Measurements from ENCODE around the gene TGIF2.

TGIF2 gene

DNA sequence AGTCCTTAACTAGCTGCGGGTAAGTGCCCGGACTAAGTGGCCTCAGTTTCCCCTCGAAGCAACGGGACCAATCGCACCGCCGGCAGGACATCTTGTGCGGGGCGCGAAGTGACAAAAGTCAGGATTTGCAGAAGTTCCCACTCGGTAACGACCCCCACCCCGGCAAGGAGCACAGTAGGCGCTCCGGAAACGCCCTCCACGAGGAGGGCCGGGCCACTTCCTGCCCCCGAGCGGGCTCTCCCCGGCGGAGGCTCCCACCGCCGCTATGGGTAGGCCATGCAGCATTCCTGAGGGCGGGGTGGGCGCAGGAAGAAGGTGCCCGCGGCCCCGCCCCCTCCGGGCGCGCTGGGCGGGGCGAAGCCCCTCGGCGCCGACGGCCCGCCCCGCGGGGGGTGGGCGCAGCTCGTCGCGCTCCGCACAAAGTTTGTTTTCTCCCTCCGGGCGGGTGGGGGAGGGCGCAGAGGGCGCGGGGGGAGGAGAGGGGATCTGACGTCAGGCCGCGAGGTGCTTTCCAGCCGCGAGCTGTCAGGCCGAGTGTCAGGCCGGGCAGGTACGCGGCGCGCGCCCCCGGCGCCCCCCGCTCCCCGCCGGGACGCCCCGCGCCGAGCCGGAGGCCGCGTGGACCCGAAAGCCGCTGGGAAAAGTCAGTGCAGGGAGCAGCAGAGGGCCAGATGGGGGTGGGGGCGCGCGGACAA, at the start of gene TGIF2:
Gene TGIF2 (plus strand): TSS at position 495 of the 695 bp plus-strand sequence. CDS start 5,178 bp downstream, outside the sequence.
- no peak for DNase-seq (ENCODE audit: low spot score)

DNA sequence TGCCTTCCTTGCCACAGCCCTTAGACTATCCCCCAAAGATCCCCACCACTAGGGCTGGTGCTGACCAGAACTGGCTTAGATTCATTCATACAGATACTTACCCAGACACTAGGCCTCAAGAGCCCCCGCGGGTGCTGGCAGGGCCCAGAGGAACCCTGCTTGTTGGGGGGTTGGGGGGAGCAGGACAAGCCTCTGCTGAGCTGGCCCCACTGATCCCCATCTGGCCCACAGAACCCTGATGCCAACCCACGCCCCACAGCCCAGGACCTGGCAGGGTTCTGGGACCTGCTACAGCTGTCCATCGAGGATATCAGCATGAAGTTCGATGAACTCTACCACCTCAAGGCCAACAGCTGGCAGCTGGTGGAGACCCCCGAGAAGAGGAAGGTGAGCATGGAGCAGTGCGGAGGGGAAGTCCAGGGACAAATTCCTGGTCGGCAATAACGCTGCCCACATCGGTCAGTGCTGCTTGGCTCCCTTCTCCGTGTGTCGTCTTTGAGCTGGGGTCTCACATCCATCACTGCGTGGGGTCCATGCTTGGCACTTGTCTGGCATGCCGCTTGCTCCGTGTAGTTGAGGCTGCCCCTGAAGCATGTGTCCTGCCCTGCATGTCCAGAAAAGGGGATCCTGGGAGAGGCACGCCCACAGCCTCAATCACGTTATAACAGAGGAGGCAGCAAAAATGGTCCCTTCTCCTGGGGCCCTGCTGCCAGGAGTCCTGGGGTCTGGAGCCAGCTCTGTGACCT, 47.6 kb upstream of the TGIF2 start:
- DNase-seq (ENCODE audit: low spot score): no peak

DNA sequence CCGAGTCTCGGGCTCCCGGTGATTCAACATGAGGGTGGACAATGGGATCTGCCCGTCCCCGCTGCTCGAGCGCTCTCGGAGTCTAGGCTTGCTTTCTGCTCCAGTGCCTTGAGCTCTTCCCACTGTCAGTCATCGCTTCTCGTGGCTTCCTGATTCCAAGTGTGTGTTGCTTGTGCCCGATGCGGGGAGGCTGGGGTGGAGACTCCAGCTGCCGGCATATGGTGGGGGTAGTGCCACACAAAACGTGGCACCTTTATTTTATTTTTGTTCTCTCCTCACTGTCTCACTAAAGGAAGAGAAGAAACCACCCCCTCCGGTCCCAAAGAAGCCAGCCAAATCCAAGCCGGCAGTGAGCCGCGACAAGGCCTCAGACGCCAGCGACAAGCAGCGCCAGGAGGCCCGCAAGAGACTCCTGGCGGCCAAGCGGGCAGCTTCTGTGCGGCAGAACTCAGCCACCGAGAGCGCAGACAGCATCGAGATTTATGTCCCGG, 46.8 kb upstream of the TGIF2 start:
- no peak for DNase-seq (ENCODE audit: low spot score)

DNA sequence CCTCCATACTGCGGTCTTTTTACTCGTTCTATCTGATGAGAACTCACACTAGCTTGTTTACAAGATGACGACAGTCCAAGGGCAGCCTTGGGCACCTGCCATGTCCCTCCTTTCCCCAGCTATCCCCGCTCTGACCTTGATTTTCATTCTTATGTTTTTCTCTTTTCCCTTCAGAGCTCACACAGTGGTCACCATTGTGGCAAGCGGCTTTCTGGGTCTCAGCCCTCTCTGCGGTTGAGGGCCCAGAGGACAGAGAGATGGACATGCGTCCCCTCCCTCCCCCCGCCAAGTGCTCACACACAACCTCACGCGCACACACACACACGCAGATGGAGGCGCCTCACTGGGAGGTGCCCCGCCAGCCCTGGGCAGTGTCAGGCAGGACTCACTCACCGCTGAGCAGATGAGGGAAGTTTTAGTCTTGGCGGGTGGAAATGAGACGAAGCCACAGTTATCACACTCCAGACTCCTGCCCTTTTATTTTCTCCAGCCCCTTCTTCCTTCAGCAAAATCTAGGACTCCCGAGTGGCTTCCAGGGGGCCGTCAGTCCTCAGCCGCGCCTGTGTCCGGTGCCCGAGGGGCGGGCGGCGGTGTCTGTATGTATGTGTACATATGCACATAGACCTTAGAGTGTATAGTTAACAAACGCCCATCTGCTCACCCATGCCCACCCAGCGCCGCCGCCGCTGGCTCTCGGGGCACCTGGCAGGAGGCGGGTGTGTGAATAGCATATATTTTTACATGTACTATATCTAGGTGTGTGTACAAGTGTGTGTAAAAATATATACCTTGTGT, 45.9 kb upstream of the TGIF2 start:
- no peak for DNase-seq (ENCODE audit: low spot score)

DNA sequence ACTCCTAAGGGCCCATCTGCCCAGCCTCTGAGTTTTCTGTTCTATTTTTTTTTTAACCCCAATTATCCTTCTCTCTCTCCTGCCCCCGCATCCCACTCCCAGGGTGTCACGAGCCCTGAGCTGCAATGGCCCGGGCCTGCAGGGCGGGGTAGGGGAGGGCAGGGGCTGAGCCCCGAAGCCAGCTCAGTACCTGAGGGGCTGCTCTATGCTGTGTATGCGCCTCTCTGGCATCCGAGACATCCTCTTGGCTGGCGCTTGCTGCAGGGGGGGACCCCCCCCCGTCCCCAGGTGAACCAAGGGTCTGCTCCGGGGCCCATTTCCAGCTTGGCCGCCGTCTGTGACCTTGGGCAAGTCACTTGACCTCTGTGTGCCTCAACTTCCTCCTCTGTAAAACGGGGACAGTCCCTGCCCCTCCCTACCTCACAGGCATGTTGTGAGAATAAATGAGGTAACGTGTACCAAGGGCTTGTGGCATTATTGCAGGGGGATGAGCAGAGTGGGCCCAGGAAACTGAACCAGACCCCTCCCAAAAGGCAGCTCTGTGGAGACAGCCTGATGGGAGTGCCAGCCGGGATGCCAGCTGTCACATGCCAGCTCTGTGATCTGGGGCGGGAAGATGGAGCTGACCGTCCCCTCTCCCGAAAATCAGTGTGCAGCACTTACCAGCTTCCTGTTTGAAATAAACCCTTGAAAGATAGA, 45.1 kb upstream of the TGIF2 start:
- DNase-seq (ENCODE audit: low spot score): no peak

DNA sequence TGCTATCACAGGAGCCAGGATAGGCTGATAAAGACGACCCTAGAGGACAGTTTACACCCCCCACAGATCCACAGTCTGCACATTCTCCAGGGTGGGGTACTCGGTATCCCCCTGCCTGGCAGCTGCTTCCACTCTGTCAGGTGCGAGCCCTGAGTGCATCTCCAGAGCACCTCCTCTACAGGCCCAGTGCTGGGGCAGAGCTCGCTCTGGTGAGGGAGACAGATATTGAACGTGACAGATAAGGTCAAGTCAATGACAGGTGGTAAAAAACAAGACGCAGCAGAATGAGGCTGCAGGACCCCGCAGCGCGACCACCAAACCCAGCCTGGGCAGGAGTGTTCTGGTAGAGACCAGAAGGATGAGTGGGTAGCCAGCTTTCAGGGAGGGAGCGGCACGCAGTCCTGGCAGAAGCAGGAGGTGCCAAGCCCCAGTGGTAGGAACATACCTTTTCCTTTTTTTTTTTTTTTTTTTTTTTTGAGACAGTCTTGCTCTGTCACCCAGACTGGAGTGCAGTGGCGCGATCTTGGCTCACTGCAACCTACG, 44.5 kb upstream of the TGIF2 start:
- no peak for DNase-seq (ENCODE audit: low spot score)

DNA sequence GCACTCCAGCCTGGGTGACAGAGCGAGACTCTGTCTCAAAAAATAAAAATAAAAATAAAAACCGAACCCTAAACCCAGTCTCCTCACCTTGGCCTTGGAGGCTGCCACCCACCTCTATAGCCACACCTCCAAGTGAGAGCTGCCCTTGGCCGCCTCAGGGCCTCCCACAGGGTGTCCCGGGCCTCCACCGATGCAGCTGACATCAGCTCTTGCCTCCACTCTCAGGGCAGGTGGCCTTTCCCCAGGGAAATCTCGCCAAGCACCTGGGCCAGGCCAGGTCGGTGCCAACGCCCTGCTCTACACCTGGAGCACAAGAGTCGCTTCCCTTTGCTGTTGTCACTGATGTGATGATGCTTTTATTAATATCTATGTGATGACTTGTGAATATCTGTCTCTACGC, 41.0 kb upstream of the TGIF2 start:
- DNase-seq (ENCODE audit: low spot score): no peak

DNA sequence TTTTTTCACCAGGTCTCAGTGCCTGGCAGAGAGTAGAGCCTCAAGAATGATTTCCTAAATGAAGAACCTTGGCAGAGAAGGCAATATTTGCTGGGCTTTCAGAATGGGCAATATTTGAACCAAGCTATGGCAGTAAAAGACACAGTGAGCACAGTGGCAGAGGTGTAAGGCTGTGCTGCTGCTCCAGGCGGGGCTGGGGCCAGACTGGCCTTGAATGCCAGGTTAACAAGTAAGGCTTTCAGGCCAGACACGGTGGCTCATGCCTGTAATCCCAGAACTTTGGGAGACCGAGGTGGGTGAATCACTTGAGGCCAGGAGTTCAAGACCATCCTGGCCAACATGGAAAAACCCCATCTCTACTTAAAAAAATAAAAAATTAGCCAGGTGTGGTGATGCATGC, 40.6 kb upstream of the TGIF2 start:
- no peak for DNase-seq (ENCODE audit: low spot score)

DNA sequence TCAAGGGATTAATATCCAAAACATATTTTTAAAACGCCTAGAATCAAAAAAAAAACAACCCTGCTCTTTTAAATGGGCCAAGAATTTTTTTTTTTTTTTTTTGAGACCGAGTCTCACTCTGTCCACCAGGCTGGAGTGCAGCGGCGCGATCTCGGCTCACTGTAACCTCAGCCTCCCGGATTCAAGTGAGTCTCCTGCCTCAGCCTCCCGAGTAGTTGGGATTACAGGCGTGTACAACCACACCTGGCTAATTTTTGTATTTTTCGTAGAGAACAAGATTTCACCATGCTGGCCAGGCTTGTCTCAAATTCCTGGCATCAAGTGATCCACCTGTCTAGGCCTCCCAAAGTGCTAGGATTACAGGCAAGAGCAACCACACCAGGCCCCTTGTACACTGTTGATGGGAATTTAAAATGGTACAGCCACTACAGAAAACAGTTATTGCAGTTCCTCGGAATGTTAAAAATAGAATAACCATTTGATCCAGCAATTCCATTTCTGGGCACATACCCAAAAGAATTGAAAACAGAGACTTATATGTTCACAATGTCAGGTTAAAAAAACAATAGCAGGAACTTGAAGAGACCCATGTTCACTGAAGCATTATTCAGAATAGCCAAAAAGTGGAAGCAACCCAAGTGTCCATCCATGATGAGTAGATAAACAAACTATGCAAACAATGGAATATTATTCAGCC, 35.2 kb upstream of the TGIF2 start:
- no peak for DNase-seq (ENCODE audit: low spot score)

DNA sequence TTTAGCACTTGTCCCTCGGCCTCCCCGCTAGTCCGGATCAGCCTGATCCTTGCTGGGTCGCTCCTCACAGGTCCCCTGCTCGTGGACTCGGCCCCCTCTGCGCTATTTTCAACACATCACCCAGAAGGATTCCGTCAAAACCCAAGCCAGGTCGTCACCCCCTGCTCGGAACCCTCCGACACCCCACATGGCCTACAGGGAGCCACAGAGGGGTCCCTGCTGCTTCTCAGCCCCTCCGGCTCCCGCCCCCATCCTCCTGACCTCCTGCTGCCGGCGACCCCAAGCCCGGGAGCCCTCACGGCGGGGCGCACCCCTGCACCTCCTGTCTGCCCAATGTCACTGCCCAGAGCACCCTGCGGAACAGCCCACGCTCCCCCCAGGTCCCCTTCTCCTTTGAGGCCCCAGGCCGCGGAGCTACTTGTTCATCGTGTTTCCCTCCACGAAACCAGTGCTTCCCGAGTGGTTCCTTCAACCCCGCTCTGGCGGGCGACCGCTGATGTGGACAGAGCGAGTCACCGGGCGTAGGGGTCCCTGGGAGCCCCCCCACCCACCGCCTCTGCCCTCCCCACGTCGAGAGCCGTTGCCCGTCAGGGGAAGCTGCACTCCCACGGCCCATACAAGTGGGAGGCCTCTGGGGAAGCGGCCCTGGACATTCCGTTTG, 32.7 kb upstream of the TGIF2 start:
- DNase-seq (ENCODE audit: low spot score): no peak

DNA sequence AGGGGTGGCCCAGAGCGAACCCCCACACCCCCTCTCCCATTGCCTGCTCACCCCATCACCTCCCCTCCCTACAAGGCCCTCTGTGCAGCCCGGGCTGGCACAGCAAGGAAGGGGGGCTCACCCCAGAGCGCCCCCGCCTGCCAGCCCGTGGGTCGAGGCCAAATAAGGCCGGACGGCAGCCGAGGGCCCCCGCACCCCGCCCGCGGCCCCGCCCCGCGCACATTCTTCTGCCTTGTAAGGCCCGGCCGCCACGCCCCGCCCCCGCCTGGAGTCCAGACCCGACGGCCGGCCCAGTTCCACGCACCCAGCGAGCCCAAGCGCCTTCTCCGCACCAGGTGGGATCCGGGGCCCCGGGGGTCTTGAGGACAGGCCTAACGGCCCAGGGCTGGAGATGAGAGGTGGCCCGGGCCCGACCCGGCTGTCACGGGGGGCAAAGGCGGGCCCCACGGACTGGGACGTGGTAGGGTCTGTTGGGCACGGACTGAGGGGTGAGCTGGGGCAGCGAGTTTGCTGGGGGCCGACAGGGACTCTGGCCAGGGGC, 32.1 kb upstream of the TGIF2 start, which contains the start of gene MYL9:
Gene MYL9 (plus strand): TSS at position 293 of the 541 bp plus-strand sequence. CDS start 3,366 bp downstream, outside the sequence.
- DNase-seq (ENCODE audit: low spot score): no peak

DNA sequence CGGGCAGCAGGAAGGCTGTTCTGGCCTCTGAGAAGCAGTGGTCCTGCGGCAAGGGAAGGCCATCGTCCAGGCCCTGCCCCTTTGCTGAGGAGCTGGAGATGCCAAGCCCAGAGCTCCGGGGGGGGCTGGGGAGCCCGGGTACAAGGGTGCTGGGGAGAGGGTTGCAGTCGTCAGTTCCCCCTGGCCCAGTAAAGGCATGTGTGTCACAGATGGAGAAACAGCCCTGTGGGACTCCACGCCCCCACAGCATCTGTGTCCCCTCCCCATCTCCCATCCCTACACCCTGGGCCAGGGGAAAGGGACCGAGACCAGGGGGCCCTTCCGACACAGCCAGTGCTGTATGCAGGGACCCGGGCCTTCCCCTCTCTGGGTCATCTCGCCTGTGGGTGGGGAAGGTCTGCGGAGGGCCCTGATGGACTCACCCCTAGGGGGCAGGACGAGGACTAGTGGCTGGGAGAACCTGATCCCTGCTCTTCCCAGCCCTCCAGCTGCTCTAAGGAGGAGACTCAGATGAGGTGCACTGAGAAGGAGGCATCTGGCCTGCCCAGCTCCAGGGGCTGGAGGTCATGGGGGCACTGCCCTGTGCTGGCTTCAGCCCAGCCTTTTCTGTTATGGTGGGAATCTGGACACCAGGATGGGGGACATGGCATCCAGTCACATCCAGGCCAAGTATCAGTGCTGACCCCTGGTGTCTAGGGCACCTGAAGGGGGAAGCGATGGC, 31.5 kb upstream of the TGIF2 start:
- DNase-seq (ENCODE audit: low spot score): no peak

DNA sequence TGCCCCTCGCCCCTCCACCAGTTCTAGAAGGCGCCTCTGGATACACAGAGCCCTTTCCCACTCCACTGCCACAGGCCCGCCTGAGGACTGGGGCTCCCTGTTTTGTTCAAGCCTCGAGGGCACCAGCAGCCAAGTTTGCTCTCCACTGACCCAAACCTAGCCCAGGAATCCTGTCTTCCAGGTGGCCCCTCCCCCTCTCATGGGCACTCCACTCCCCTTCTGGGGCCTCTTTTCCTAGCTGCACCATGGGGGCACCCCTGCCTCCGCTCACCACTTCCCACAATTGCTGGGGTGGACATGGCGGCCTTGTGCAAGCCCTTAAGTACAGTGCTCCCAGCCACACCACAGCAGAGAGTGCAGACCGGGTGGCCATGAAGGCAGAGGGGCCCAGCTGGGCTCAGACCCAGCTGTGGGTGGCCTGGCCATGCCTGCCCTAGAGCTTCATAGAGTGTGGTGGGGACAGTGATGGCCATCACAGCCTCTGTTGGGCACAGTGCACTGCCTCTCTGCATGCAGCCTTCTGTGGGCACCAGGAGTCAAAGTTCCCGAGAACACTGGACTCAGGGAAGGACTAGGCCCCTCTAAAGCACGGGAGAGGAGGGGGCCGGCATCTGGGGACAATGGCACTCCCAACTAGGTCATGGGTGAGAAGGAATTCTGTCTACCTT, 30.7 kb upstream of the TGIF2 start:
- DNase-seq (ENCODE audit: low spot score): no peak

DNA sequence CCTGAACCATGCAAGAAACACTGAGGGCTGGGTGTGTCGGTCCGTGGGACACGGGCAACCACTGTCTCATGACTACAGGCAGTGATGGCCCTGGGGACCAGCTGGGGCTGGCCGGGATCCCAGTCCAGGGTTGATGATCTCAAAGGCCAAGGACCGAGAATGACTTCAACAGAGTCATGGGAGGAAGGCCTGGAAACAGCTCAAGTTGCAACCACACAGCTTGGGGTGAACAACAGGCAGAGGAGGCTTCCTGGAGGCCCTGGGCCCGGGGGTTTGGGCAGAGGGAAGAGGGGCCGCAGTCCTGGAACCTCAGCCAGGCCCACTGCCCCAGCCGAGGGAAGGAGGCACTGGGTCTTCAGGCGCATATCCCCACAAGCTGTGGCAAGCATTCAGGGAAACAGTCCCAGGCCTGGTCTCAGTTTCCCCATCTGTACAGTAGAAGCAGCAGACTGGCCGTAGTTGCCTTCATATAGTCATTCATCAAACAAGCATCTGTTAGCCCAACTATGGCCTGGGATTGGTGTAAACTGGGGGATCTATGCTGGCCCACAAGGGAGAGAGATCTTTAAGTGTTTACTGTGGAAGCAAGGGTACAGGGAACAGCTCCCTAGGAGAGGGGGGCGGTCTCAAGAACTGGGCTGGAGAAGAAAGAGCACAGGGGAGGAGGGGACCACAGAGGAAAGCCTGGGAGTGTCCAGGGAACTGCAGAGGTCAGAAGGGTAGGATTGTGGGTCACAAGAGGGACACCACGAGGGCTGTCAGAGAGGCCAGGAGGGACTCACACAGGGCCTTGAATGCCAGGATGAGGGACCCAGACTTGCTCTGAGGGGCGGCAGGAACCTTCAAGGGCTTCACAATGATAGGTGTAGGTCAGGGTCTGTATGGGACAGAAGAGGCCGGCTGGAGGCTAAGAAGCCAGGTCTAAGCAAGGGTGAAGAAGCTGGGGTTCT, 29.9 kb upstream of the TGIF2 start:
- DNase-seq (ENCODE audit: low spot score): no peak

DNA sequence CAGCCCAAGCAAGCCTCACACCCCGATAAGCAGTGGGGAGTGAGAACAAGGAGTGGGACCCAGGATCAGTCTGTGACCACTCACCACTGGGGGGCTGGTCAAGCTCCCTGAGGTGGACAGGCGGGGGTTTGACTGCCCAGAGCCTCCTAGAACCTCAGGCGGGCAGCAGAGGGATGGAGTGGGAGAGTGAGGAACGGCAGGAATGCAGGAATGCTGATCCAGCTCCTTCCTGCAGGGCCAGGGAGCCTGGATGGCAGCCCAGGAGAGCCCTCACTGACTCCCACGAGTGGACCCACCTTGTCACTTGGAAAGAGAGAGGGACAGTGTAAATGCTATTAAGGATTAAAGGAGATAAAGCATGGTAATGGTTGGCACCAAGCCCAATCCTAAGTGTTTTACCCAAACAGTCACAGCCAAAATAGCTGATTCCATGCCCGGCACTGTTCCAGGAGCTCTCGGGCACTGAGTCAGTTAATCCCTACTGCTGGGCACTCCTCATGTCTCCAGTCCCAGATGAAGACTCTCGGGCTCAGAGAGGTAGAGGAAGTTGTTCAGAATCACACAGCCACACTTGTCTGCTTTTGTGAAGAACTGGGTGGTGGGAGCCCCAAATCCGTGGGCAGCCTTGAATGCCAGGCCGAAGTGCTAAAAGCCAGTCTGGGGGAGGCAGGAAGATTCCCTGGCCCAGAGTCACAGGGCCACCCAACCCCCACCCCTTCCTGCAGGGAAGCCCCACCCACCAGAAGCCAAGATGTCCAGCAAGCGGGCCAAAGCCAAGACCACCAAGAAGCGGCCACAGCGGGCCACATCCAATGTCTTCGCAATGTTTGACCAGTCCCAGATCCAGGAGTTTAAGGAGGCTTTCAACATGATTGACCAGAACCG, 29.0 kb upstream of the TGIF2 start:
- DNase-seq (ENCODE audit: low spot score): no peak

DNA sequence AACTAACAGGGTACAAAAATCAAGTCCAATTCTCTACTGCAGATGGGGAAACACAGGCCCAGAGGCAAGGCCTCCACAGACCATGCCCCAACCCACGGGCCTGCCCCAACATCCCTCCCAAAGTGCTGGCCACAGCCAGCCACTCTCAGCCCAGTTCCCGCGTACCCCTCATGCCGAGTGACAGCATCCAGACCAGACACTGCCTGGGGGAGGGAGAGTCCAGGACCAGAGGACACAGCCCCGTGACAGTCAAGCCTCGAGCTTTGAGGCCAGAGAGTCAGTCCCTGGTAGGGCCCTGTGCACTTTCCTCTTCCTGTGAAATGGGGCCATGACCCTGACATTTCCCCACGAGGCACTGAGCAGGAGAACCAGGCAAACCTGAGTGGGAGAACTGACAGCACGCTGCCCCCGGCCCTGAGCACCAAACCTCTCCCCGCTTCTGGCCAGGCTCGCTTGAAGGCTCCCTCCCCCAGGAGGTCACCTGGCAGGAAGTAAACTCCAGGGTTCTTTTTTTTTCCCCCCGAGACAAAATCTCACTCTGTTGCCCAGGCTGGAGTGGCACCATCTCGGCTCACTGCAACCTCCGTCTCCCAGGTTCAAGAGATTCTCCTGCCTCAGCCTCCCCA, 27.2 kb upstream of the TGIF2 start:
- DNase-seq (ENCODE audit: low spot score): no peak
